ENCODE results near the gene AASDH. TPM values are rescaled to one million over a fixed set of nuclear protein-coding genes. Genes with fewer than 3 reads are reported as not detected.

Gene AASDH
- total RNA-seq, 1 donor, result 16.6 TPM

- DNase-seq (ENCODE audit: insufficient read length, low spot score, missing footprints), result no peak
- Histone ChIP-seq H2AFZ (ENCODE audit: low read length) (no peak overlapping the region), H3K27ac (ENCODE audit: low read depth, low read length) (no peak overlapping the region), H3K36me3 (ENCODE audit: insufficient read depth, low read length) (no peaks in the 10 kb centered on the region), H3K27me3 (ENCODE audit: insufficient read depth, low read length) (no peaks in the 10 kb centered on the region), H3K4me1 (ENCODE audit: insufficient read depth, low read length) (peaks cover 9% of the 10 kb centered on the region), H3K9me3 (ENCODE audit: low read depth, low read length) (no peaks in the 10 kb centered on the region), H4K20me1 (ENCODE audit: insufficient read depth, low read length) (no peaks in the 10 kb centered on the region), H3K4me2 (ENCODE audit: insufficient read depth, low read length) (no peak overlapping the region), H3K4me3 (ENCODE audit: insufficient read depth, low read length) (no peak overlapping the region), H3K79me2 (ENCODE audit: insufficient read depth, low read length) (no peaks in the 10 kb centered on the region)
- TF ChIP-seq, protein P1, sequence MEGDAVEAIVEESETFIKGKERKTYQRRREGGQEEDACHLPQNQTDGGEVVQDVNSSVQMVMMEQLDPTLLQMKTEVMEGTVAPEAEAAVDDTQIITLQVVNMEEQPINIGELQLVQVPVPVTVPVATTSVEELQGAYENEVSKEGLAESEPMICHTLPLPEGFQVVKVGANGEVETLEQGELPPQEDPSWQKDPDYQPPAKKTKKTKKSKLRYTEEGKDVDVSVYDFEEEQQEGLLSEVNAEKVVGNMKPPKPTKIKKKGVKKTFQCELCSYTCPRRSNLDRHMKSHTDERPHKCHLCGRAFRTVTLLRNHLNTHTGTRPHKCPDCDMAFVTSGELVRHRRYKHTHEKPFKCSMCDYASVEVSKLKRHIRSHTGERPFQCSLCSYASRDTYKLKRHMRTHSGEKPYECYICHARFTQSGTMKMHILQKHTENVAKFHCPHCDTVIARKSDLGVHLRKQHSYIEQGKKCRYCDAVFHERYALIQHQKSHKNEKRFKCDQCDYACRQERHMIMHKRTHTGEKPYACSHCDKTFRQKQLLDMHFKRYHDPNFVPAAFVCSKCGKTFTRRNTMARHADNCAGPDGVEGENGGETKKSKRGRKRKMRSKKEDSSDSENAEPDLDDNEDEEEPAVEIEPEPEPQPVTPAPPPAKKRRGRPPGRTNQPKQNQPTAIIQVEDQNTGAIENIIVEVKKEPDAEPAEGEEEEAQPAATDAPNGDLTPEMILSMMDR (IDR thresholded peaks at IDR 0.05; ENCODE audit: extremely low read depth, low read depth, low read length), result no peak
These were observed 81.9 kb downstream of the AASDH start for GRCh38 chr4:56305390-56305789.

DNA sequence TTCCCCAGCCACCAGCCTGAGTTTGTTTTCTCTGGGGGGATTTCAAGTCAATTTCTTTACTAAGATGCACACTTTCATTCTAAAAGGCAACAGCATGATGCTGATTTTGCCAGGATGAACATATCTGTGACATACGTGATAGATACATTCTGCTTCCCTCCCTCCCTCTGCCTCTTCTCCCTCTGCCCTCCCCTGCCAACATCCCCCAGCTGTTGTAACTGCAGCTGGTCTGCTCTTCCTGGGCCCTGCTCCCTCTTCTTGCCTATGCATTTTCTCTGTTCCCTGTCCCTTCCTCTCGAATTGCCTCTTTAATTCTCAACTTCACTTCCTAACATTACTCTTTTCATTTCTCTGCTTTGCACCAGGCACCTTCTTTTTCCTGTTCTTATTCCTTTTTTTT lies 83.4 kb downstream of the AASDH start:
- Histone ChIP-seq H3K79me2 (ENCODE audit: insufficient read depth, low read length) (no peaks in the 10 kb centered on the region), H3K27me3 (ENCODE audit: insufficient read depth, low read length) (no peaks in the 10 kb centered on the region), H3K9me3 (ENCODE audit: low read depth, low read length) (no peaks in the 10 kb centered on the region), H3K4me3 (ENCODE audit: insufficient read depth, low read length) (no peak overlapping the region), H3K36me3 (ENCODE audit: insufficient read depth, low read length) (no peaks in the 10 kb centered on the region), H4K20me1 (ENCODE audit: insufficient read depth, low read length) (no peaks in the 10 kb centered on the region), H3K4me1 (ENCODE audit: insufficient read depth, low read length) (peaks cover 9% of the 10 kb centered on the region), H3K27ac (ENCODE audit: low read depth, low read length) (no peak overlapping the region), H2AFZ (ENCODE audit: low read length) (no peak overlapping the region), H3K4me2 (ENCODE audit: insufficient read depth, low read length) (no peak overlapping the region)
- TF ChIP-seq, protein P1 (IDR thresholded peaks at IDR 0.05; ENCODE audit: extremely low read depth, low read depth, low read length), result no peak
- DNase-seq (ENCODE audit: insufficient read length, low spot score, missing footprints), result no peak

DNA sequence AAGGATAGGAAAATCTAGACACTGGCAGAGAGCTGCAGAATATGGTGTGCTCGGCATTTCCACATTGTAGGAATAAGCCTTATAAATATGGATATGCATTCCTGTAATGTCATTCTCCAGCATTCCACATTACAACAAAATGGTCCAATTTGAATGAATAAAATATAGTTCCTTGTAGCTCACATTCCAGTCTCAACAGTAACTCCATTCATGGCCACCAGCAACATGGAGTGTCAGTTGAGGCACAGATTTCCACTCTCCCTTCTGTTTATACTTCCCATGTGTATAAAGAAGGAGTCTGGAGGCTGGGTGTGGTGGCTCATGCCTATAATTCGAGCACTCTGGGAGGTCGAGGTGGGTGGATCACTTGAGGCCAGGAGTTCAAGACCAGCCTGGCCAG lies 84.5 kb downstream of the AASDH start:
- no peak overlapping the region for H3K4me2 ChIP-seq (ENCODE audit: insufficient read depth, low read length)
- H3K4me1 ChIP-seq (ENCODE audit: insufficient read depth, low read length), result peaks cover 9% of the 10 kb centered on the region
- no peaks in the 10 kb centered on the region for H3K79me2 ChIP-seq (ENCODE audit: insufficient read depth, low read length)
- H3K4me3 ChIP-seq (ENCODE audit: insufficient read depth, low read length), result no peak overlapping the region
- H3K27me3 ChIP-seq (ENCODE audit: insufficient read depth, low read length), result no peaks in the 10 kb centered on the region
- H2AFZ ChIP-seq (ENCODE audit: low read length), result no peak overlapping the region
- no peaks in the 10 kb centered on the region for H4K20me1 ChIP-seq (ENCODE audit: insufficient read depth, low read length)
- H3K36me3 ChIP-seq (ENCODE audit: insufficient read depth, low read length), result no peaks in the 10 kb centered on the region
- no peaks in the 10 kb centered on the region for H3K9me3 ChIP-seq (ENCODE audit: low read depth, low read length)
- TF ChIP-seq, protein P1 (IDR thresholded peaks at IDR 0.05; ENCODE audit: extremely low read depth, low read depth, low read length), result no peak
- no peak overlapping the region for H3K27ac ChIP-seq (ENCODE audit: low read depth, low read length)
- DNase-seq (ENCODE audit: insufficient read length, low spot score, missing footprints), result no peak

DNA sequence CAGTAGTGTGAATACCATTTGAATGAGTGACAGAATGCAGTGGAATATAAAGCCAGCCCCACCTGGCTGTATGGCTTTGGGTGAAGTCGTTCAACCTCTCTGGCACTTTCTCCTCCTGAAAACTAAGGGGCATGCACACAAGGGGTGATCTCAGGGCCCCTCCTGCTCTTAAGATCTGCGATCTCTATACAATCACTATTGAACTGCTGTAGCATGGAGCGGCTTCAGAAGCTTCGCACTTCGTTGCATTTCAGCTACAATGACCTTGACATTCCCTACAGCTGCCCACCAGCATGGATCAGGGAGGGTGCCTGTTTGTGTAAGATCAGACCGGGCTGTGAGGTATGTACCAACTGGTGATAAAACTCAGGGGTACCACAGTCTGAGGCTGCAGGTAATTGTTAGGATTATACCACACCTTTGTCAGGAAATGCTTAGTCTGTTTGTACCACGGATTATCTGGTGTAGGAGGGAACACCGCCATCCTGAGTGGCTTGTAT lies 85.2 kb downstream of the AASDH start:
- Histone ChIP-seq H4K20me1 (ENCODE audit: insufficient read depth, low read length) (no peaks in the 10 kb centered on the region), H2AFZ (ENCODE audit: low read length) (no peak overlapping the region), H3K27ac (ENCODE audit: low read depth, low read length) (no peak overlapping the region), H3K9me3 (ENCODE audit: low read depth, low read length) (no peaks in the 10 kb centered on the region), H3K79me2 (ENCODE audit: insufficient read depth, low read length) (no peaks in the 10 kb centered on the region), H3K4me2 (ENCODE audit: insufficient read depth, low read length) (no peak overlapping the region), H3K4me1 (ENCODE audit: insufficient read depth, low read length) (peaks cover 9% of the 10 kb centered on the region), H3K4me3 (ENCODE audit: insufficient read depth, low read length) (no peak overlapping the region), H3K27me3 (ENCODE audit: insufficient read depth, low read length) (no peaks in the 10 kb centered on the region), H3K36me3 (ENCODE audit: insufficient read depth, low read length) (no peaks in the 10 kb centered on the region)
- TF ChIP-seq, protein P1 (IDR thresholded peaks at IDR 0.05; ENCODE audit: extremely low read depth, low read depth, low read length), result no peak
- no peak for DNase-seq (ENCODE audit: insufficient read length, low spot score, missing footprints)
